Measurements from ENCODE around the gene IQGAP2.
A peak's percentile ranks its signal among the peaks of the same experiment; 100 is the strongest.

IQGAP2 gene

DNA sequence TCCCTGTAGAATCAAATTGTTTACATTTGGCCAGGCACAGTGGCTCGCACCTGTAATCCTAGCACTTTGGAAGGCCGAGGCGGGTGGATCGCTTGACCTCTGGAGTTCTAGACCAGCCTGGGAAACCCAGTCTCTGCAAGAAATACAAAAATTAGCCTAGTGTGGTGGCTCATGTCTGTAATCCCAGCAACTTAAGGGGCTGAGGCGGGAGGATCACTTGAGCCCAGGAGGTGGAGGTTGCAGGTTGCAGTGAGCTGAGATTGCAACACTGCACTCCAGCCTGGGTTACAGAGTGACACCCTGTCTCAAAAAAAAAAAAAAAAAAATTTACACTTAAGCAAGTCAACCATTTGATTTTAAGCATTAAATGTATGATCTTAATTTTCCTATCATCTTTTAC, 17.5 kb upstream of the IQGAP2 start:
- DNase-seq = no peak

DNA sequence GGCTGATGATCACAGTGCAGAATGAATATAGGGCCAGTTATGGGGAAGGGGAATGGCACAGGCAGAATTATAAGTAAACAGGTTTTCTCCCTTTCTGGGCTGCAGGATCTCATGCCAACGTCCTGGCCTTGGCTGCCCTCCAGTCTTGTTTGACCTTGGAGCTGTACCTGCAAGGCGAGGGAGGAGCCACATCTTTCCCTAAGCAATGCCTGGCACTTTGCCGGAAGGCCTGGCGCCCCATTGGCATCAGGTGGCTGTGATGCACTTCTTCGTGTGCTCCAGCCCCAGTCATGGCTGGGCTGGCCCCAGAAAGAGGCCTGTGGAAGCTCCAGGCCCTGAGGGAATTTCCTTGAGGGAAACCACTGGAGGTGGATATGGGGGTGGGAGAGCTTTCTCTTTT, 16.7 kb upstream of the IQGAP2 start:
- DNase-seq = no peak

GRCh38 chr5:76388236-76388635, 14.8 kb upstream of the IQGAP2 start:
- no peak for DNase-seq

- no peak for DNase-seq
These were observed 14.1 kb upstream of the IQGAP2 start for GRCh38 chr5:76388791-76389512.

GRCh38 chr5:76389513-76390154, 13.5 kb upstream of the IQGAP2 start:
- no peak for DNase-seq

DNA sequence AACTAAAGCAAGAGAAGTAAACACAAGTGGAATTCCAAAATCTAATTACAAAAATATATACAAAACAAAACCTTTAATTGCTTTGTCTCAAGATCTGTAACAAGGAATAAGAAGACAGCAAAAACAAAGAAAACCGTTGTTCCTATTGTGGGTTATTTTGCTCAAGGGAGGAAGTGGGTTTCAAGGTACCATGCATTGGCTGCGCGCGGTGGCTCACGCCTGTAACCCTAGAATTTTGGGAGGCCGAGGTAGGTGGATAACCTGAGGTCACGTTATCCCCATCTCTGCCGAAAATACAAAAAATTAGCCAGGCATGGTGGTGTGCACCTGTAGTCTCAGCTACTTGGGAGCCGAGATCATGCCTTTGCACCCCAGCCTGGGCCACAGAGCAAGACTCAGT, 12.1 kb upstream of the IQGAP2 start:
- no peak for DNase-seq

- DNase-seq = no peak
These were observed 9.9 kb upstream of the IQGAP2 start for GRCh38 chr5:76393035-76393680.

GRCh38 chr5:76397200-76397599, 5.9 kb upstream of the IQGAP2 start:
- DNase-seq = no peak

DNA sequence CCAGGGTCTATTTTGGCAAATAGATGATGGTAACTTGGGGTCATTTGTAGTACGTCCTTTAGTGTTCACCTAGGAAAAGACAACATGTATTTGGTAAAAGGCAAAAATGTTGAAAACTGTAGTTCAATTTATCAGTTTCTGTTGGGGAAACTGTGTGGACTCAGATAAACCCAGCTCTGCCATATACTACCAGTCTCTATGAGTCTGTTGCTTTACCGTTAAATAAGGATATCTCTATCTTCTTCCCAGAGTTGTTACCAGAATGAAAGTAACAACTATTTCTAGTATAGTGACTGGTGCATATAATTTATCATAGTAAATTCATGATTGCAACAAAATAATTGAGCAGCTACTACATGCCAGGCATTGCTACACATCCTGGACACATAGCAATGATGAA, 3.8 kb upstream of the IQGAP2 start:
- DNase-seq = peak; percentile 62

DNA sequence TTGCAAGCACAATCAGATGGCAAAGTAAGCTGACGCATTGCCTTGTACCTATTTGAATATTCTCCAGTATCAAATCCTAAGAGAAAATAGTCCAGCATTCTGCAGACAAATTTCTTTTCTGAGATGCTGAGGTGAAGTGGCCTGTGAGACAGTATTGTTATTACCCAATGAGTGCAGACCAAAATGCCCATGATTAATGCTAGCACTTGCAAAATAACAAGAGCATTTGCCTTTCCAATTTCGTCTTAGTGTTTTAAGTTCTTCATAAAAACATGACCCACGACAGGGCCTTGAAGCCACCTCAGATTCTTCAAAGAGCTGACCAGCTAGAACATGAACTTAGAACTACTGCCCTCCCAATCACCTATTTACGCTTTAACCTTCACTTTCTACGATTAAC, 2.6 kb upstream of the IQGAP2 start:
- no peak for DNase-seq

- no peak for DNase-seq
These were observed 1.3 kb upstream of the IQGAP2 start for GRCh38 chr5:76401801-76402250.

DNA sequence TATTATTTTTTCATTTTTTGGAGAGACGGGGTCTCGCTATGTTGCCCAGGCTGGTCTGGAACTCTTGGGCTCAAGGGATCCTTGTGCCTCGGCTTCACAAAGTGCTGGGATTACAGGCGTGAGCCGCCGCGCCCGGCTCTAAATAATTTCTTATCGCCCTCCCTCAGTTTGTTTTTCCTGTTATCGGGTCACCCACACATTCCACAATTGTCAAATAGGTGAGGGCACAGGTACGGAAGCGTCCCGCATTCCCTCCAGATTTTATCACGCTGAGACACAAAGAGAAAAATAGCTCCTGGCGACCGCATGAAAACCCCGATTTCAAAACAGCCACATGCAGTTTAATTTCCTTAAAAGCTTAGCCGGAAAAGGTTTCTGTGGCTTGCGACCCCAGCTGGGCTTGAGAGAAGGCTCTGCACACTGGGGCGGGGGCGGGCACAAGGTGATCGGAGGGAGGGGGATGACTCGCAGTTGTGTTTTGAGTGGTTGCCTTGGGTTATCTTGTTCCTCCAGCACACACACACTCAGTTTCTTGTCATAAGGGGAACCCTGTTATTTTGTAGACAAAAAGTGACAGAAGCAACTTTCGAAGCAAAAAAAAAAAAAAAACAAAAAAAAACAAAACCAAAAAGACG, 717 bp upstream of the IQGAP2 start:
- DNase-seq = peak; percentile 92

- peak; percentile 58 for DNase-seq
These were observed 709 bp downstream of the IQGAP2 start for GRCh38 chr5:76403766-76404222.

DNA sequence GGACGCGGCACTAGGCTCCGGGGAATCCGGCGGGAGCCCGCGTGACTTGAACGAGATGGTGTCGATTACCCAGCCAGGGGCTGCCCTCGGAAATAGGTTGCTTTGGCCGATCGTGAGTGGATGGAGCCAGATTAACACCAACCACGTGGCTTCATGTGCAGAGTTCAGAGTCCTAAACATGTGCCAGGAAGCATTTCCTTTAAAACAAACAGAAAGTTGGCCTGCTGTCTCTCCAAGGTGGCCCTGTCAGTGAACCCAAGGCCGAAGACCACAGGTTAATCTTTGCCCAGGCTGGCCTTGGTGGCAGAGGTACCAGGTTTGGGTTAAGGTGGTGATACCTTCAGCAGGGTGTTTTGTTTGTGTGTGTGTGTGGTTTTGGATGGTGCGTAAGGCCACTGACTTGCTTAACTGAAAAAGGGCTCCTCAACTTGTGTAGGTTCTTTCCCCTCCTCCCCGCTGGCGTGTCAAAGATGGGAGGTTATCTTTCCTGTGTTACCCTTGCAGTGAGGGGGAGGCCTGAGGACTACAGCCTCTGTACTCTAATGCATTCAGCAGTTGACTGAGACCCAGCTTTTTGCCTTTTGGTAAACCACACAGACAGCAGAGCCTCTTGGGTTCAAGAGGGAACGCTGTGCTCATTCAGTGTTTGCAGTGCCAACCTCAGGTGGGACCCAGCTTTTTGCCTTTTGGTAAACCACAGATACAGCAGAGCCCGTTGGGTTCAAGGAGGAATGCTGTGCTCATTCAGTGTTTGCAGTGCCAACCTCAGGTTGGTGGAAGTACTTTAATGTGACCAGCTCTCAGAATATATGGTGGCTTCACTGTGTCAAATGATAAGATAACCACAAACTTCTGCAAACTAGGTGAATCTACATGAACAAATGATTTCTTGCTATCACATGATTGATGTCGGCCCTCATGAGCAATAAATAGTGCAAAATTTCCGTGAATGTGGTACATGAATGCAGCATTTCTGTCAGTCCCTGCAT, 1.4 kb downstream of the IQGAP2 start:
- peak; percentile 87 for DNase-seq

GRCh38 chr5:76406014-76406413, 2.9 kb downstream of the IQGAP2 start:
- no peak for DNase-seq

DNA sequence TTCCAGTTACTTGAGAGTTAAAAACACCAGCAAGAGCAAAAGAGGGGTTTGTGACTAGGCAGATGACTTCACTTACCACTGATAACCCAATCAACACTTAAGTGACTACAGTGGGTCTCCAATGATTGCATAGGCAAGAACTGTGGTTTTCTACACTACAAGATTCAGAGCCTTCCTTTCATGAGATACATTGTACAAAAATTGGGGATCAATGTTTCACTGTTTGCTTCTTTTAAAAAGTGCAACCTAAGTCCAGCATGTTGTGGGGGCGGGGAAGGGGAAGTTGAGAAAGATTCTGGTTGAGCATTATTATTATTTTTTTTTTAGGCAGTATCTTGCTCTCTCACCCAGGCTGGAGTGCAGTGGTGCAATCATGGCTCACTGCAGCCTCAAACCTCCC, 3.6 kb downstream of the IQGAP2 start:
- DNase-seq = peak; percentile 46

DNA sequence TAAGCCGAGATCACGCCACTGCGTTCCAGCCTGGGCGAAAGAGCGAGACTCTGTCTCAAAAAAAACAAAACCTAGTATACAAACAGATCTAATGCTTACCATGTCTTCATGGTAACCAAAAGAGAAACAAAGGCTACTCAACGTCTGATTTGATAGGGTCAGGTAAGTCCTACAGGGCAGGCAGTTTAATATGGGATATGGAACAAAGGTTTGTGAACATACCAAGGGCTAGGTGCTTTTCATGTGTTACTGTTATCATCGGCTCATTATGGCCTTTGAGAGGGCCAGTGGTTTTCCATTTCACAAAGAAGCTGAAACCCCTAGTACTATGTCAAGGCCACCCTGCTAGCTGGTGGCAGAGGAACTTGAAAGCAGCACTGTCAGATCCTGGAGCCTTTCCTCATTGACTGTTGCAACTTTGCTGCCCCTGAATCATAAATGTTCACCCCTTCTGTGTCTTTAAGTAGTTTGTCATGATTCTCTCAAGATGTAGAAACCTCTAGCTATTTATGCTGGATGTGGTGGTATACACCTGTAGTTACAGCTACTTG, 5.1 kb downstream of the IQGAP2 start:
- DNase-seq = no peak

DNA sequence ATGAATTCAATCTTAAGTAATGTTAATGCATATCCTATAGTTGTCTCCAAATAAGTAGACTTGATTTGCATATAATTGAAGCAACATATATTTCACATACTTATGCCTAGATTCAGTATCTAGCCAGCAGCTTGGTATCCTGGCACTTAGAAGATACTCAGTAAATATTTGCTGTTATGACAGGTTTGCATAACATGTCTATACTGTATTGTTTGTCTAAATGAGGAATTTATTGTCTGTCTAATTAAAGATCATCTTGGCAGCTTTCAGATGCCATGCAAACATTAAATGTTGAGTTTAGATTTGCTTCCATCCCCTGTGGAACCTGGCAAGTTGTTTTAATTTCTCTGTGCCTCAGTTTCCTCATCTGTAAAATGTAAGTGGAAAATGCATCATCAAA, 9.4 kb downstream of the IQGAP2 start:
- no peak for DNase-seq

- no peak for DNase-seq
These were observed 10.7 kb downstream of the IQGAP2 start for GRCh38 chr5:76413746-76414145.

- DNase-seq = no peak
These were observed 11.7 kb downstream of the IQGAP2 start for GRCh38 chr5:76414788-76415187.

DNA sequence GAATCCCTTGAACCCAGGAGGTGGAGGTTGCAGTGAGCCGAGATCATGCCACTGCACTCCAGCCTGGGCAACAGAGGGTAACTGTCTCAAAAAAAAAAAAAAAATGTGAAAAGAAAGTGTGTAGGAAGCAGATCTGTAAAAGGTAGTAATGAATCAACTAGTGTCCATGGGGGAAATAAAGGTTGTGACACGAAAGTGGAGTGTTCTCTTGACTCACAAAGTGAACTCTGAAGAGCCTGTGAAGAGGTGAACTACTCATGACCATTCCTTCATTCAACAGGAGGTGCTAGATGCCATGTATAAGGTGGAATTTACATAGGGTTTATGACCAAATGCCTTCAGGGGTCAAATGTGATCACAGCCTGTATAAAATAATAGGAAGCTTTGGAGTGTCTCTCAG, 12.8 kb downstream of the IQGAP2 start:
- no peak for DNase-seq

All from hematopoietic multipotent progenitor cell treated with erythropoietin and hydrocortisone succinate and interleukin-3 and kit ligand, for 8 days (in vitro differentiated cells).